HuH-7.5 (cell line): ENCODE data around the gene SNX24.
"Not testable (repeated sequence)": the region's sequence is repeated elsewhere in the genome, so short reads cannot be mapped to it uniquely, and the experiment has no call there.

Experiments used
- DNase-seq: peaks from one replicate; pipeline ENCODE4 v3.0.0; 2011; ENCODE audit warnings: low spot score

SNX24 gene

DNA sequence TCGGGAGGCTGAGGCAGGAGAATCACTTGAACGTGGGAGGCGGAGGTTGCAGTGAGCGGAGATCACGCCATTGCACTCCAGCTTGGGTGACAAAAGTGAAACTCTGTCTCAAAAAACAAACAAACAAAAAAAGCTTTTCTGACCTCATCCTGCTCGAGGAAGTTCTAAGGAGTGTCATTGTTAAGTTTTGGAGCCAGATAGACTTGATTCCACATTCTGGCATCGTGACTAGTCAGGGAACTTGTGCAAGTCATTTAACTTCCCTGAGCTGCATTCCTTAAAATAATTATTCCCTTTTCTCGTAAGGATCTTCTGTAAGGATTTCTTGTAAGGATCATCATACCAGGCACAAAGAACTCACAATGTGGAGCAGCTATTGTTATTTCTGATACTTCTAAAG lies 26.2 kb downstream of the SNX24 start:
- DNase-seq: no peak

DNA sequence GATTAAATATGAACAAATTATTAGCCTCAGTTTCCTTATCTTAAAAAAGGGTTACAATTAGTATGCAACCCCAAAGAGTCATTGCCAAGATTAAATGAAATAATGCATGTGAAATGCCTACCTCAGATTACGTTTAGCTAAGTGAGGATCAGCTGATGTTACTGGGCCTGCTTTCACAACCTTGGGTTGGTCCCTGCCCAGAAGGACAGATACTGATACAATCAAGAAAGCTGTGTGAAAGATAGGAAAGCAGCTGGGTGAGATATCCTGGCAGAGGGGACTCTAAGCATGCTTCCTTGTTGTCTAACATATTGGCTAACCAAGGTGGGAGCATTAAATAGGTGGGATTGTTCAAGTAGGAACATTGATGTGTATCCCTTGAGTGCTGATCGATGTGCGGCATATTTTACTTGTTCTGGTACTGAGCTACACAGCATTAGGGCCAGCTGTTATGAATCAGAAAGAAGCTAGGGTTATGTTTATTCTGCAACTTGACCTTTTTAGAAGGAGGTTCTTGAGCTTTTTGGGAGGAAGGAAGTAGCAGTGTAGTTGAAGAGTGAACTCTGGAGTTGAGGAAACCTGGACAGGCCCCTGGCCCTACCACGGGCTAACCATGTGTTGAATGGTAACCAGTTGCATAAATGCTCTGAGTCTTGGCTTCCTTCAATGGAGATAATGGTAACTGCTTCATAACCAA lies 28.9 kb downstream of the SNX24 start:
- no peak for DNase-seq

DNA sequence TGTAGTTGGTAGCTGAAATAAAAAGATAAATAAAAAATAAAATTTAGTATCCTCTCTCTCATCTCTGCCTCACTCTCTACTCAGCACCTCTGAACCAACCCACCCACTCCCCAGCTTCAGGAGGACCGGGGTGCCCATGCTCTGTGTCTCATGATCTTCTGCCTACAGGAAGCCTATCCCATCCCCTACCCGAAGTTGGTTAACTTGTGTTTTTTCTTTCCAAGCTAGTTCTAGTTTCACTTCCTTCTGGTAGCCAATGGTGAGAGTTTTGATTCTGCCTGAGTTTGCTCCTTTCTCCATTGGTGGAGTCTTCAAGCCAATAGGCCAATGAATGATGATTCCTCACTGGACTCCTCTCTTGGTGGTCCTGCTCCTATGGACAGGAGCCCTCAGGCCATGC lies 32.1 kb downstream of the SNX24 start:
- DNase-seq: no peak

DNA sequence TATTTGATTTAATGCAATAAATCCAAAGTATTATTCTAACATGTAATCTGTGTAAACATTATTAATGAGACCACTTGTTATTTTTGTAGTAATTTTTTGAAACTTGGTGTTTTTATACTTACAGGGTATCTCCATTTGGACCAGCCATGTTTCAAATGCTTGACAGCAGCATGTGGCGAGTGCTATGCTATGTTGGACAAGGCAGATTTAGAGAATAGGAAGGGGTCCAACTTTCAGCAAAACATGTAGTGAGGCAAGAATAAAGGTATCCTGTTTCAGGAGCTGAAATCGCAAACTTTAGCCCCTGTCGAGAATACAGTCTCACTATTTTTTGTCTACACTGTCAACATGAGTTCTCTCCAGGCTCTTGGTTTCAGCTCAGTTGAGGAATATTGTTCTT lies 33.7 kb downstream of the SNX24 start:
- DNase-seq: no peak

DNA sequence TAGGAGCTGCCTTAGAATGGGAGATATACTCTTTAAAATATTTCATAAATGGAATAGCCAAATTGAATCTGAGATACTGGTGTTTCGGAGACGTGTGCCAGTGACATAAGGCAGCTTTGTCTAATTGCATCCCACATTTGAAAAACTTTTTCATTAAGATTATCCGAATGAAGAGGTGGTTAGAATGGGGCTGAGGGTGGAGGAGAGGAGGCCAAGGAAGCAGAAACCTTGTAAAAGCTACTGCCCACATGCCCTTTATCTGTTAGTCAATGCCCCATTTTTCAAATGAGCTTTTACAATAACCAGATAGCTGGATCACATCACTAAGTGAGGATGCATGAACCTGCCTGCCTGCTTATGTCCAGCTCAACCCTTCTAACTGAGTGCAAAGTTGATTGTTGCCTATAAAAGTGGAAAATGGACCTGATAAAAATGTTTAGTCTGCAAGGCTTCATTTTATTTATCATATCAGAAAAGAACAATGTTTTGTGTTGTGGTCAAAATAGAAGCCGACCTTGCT lies 34.8 kb downstream of the SNX24 start:
- no peak for DNase-seq

DNA sequence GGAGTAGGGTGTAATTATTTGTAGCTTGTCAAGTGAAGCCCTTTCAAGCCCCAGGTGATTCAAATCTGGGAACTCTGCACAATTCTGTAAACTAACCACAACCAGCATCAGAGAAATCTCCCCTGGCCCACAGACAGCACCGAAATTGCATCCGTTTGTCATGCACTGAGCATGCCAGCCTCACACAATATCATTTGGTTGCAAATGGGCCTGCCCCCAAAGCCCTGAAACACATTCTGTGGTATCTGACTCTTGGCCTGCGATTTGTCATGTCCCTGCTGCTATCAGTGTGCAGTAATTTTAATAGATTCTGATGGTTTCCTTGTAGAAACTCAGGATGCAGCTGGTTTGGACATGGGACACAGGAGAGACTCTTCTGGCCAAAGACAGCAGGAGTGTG lies 35.3 kb downstream of the SNX24 start:
- no peak for DNase-seq

DNA sequence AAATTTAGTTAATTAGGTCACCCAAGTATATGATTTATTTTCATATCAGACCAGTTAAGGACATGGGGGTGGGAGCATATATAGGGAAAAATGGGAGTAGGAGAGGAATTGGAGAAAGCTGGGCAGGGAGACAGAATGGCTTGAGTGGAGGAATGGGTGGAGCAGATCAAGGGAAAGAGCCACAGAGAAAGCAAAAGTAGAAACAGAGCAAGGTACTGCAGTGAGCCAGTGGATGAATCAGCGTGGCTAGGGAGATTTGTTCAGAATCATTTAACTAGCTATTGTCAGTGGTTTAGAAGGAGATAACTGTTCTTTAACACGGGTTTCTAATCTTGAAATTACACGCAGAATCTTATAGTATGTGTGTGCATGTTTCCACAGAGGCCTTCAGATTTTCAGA lies 37.4 kb downstream of the SNX24 start:
- no peak for DNase-seq

DNA sequence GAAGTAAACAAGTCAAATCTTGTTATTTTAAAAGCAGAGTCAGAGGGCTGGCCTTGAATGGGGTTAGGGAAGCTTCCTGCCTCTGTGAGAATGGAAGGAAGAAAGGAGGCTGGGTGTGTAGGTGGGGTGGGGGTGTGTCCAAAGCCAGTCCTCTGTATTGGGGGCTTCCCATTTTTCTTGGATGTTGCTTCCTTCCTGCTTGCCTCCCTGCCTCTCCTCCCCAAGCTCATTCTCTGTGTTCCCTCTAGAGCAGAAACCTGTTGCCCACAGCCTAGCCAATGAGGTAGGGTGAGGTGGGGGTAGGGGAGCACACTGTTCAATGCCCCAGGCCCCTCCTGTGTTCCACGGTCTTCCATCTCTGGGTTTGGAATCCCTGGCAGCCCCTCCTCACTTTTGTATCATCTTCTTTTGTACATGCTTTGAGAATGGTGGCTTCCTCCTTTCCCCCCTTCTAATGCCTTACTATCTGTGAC lies 39.7 kb downstream of the SNX24 start:
- no peak for DNase-seq

DNA sequence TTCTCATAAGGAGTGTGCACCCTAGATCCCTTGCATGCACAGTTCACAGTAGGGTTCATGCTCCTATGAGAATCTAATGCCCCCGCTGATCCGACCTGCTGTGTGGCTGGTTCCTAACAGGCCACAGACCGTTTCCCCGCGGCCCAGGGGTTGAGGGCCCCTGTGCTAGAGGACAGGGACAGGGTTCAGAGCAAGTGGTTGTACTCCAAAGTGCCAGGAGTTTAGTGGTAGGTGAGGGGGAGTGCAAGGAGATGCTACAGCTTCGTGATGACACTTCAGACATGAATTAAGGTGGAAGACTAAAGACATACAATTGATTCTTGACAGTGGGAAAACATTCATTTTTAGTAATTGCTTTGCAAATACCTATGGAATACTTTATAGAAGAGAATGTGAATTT lies 40.5 kb downstream of the SNX24 start:
- no peak for DNase-seq

DNA sequence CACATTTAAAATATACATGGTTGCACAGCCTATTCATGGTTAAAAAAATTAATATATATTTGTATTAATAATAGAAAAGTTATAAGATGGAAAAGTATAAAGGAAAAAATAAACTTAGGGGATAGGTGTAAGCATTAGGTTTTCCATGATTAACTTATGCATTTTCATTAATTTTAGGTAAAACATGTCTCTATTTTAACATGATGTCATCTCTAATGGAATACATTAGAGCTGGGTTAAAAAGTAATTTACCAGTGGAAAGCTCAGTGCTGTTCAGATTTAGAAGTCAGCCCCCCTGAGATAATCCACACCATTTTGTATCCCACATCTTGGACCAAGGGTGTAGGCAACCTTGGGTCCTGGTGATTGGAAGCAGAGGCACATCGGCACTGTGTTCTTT lies 49.7 kb downstream of the SNX24 start:
- no peak for DNase-seq

DNA sequence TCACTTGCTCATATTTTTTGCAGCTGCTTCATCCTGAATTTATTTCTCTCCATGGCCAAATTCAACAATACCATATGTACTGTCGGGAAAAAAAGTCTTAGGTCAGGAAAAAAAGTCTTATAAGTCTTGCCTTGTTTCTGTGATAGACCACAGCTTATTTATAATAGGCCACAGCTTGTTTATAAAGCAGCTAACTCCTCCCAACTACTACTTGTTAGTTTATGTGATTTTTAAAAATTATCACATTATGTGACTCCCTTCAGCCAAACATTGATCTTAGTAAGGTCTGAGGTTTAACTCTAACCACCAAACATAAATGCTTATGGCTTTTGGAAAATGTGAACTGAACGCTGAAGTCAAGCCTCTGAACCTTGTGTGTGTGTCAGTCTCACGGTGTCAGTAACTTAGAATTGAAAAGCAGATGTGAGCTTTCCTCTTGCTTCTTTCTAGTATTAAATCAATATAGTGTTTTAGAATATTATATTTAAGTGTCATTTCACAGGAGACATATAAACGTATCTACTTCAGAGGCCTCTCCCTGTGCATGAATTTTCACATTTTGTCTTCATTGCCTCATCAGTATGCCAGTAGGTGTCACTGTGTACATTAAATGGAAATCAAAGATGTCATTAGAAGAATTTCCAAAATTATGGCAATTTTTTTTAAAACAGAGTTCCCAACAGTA lies 51.3 kb downstream of the SNX24 start:
- no peak for DNase-seq

DNA sequence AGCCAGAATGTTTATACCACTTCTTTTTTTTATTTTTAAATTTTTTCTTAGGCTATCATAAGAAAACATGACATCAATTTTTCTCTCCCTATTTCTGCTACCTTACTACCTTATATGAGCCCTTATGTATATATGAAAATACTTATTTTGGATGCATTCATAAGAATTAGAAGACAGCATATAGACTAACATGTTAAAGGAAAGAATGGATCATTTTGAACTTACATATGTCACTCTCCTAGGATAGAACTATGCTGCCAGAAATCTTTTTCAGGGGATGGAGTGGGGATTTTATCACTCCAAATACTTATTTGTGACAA lies 51.8 kb downstream of the SNX24 start:
- no peak for DNase-seq

DNA sequence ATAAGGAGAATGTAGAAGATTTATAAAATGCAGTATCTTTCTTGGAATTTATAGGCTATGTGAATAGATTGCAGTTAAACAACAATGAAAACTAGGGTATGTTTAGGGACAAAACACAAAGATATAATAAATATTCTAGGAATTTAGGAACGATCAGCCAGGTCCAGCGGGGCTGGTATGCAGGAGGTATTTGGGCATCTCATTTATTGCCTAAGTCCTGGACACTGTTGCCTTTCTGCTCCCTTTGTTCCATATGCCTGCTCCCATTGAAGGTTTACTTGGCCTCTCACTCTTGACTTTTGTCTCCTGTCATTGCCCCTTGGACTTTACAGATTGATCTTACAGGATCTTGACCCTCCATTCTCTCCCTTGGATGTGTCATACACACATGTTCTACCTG lies 55.9 kb downstream of the SNX24 start:
- DNase-seq: no peak

DNA sequence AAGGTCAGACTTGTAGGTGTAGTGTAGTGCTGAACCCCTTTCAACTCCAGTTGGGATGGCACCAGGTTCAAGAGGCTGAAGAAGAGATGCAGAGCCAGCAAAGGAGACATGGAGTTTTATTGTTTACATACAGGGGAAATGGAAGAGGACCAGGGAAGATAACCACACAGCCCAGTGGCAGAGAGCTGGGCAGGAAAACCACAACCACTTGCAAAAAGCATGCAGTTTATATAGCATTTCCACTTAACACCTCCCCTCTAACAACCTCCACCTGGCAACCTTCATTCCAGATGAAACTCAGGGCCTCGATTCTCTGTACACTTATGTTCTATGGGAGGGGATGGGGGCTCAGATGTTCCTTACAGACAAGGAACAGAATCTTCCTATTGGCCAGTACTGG lies 56.9 kb downstream of the SNX24 start:
- DNase-seq: no peak

DNA sequence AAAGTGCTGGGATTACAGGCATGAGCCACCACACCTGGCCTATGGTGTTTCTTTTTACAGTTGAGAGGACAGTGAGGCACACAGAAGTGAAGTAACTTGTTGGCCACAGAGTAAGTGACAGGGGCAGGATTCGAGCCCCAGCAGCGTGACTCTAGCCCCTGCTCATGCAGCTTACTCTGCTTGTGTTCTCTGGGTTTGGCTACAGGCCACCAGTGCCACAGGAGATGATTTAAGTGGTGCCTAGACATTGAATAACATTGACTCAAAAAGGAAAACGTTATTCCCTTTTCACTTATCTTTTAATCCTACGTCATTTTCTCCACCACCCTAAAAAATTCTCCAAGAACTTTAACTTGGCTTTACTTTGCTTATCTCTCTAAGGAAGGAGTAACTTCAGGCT lies 61.4 kb downstream of the SNX24 start:
- no peak for DNase-seq

DNA sequence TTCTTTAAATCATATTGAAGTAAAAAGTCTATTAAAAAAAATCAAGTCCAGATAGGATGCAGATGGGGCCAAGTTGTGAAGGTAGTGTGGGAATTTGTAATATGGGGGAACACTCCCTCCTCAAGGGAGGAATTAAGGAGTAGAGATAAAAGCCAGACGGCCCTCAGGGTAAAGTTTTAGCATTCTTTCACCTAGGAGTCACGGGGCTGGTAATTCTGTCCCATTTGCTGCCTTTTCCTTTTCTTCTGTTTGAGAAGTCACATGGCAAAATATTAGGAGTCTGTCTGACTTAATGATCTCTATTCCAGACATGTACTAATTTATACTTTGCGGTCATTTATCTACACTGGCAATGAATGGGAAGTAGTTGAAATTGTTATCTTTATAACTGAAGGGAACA lies 61.9 kb downstream of the SNX24 start:
- no peak for DNase-seq

DNA sequence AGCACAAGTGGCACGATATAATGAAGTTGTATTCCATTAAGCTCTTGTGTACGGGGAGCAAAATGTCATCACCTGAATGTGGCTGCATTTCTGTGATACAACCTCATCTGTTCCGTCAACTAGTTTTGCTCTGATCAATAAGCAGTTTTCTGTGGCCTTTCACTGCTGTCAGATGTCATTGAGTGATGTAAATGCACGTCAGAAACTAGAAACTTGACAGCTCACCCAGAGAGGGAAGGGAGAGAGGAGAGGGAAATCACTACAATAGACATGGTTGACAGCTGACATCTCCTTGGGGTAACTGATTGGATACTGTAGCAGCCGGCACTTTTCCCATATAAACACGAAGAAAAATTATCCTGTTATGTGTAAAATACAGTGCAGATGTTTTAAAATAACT lies 62.7 kb downstream of the SNX24 start:
- no peak for DNase-seq

DNA sequence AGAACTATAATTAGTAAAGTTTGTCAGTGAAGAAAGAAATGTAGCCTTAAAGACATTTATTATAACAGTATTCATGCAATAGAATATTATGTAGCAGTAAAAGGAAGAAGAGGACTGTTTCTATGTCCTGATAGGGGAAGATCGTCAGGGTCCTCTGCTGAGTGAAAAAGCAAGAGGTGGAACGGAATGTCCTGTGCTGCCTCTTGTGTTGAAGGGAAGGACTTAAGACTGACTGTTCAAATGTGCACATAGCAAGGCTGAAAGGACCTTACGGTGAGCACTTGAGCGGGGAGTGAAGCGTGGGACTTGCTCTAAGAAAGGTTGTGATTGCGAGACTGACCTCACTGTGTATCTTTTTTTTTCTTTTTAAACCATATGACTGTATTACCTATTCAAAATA lies 63.2 kb downstream of the SNX24 start:
- no peak for DNase-seq

DNA sequence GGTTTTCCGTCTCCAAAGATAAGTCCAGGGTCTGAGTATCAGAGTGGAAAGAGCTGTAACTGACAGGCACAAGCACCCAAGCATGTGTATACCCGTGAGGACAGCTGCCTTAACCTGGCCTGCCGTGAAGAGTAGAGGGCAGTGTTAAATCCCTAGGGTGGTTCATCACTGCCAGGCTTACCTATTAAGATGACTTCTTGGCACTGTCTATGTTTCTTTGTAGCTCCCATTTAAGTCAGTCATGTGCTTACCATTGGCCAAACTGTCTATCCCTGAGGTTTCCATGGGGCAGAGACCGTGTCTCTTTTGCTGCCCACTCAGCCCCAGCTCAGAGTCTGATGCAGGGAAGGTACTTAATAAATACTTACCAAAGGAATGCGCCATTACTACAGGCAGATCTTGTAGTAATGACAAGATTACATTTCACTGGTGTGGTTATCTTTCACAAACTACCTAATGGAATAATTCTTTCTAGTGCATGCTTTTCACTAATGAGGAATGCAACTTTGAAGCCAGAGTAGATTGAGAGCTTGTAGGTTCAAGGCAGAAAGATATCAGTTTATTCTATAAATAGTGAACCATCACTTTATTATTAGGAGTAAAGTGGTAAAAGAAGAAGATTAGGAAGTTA lies 64.2 kb downstream of the SNX24 start:
- no peak for DNase-seq

DNA sequence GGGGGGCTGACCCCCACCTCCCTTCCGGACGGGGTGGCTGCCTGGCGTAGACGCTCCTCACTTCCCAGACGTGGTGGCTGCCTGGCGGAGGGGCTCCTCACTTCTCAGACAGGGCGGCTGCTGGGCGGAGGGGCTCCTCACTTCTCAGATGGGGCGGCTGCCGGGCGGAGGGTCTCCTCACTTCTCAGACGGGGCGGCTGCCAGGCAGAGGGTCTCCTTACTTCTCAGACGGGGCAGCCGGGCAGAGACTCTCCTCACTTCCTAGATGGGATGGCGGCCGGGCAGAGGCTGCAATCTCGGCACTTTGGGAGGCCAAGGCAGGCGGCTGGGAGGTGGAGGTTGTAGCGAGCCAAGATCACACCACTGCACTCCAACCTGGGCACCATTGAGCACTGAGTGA lies 68.0 kb downstream of the SNX24 start:
- DNase-seq: not testable (repeated sequence)

DNA sequence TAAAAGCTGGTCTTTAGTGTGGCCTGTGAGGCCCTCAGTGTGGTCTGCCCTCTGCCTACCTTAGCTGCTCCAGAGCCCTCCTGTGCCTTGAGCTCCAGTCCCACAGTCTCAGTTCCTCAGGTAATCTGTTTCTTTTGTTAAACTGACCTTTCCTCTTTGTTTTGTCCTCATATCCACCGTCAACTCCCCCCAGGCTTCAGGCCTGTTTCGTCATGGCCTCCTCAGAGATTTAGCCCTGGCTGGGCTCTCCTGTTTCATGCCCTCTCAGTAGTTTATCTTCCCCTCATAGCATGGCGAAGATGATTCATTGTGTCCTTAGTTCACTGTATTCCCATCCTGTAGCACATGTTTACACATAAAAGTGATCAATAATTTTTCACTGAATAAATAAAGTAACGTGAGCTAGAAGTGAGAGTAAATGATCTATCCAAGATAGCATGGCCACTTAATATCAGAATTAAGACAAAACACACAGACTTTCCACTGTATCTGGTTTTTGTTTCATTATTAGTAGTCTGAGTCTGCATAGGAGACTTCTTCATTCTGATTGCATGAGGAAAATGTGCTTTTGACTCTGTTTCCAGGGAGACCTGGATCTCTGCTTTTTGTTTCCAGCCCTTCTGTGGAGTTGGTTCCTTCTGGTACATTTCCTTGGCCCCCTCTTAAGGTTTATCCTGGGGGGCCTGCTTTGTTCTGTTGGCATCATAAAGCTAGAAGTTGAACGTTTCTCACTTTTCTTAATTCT lies 70.5 kb downstream of the SNX24 start:
- peak; percentile 48 for DNase-seq

DNA sequence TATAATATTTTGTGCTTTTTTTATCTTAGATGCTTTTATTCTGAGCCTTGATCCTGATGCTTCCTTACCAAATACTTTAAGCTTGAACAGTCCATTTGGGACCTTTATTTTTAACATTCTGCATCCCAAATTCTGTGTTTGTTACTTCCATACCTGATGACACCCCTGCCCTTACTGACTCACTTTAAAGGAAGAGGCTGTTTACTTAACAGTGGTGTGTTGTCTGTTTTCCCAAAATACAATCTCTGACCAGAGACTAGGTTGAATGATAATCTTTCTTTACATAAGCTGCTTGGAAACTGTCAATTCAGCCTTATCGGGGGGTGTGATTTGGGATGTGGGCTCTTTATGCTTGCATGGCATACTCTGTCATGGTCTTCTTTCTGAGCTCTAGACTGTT lies 71.1 kb downstream of the SNX24 start:
- DNase-seq: no peak

DNA sequence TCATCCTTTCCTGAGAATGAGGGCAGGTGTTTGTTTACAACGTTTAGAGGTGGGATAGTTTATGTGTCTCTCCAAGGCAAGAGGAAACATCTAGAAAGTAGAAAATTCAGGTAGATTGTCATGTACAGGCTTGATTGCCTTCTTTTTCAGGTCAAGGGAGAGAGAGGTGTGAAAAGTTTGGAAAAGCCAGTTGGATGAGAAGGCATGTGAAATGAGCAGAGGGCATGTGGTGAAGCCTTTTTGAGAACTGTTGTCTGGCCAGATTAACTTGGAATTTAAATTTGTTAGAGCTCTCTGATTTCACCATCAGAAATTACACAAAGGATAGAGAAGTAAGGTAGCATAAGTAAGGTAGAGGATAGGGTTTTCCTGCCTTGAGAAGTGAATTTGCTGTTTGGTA lies 74.6 kb downstream of the SNX24 start:
- no peak for DNase-seq
